ENCODE results near the gene FAM107A.

DNA sequence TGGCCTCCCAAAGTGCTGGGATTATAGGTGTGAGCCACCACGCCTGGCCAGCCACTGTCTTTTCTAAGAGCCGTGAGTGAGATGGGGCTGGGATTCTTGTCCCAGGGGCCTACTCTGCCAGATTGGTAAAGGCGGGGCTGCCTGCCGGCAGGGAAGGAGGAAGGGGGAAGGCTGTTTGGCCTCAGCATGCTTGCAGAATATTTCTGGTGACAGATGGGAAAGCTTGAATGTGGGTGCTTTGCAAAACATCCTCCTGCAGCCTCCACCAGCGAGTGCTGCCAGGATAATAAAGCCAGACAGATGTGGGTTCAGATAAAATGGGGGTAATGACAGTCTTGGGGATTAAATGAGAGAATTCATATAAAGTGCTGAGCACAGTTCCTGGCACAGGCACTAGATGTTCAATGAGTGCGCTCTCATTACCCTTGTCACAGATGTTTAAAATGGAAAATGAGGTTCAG lies 20.4 kb downstream of the FAM107A start:
- TF ChIP-seq SUZ12 (IDR thresholded peaks at IDR 0.05) (no peak), TARDBP (IDR thresholded peaks at IDR 0.05) (no peak)

Measured in HEK293T (cell line).